ENCODE results near the gene RCC1. TPM values are rescaled to one million over a fixed set of nuclear protein-coding genes. Genes with fewer than 3 reads are reported as not detected.
"Not testable (repeated sequence)": the region's sequence is repeated elsewhere in the genome, so short reads cannot be mapped to it uniquely, and the experiment has no call there.

The RCC1 gene
- total RNA-seq, 2 donors from 2014 or later, result 10.1 to 23.4 TPM

- 92 to 100% methylated on average over 3 of the region's 3 CpGs for WGBS, 2 donors
- no peaks in the 10 kb centered on the region for H3K9me3 ChIP-seq
Observed at GRCh38 chr1:28466226-28466778, 39.5 kb upstream of the RCC1 start.

GRCh38 chr1:28470146-28470545 lies 35.7 kb upstream of the RCC1 start:
- Histone ChIP-seq H3K27me3 (no peaks in the 10 kb centered on the region), H3K4me1 (no peaks in the 10 kb centered on the region), H3K27ac (no peak overlapping the region), H3K4me3 (no peak overlapping the region), H3K9me3 (no peaks in the 10 kb centered on the region), H3K36me3 (replicated peaks in 1 of 2; ENCODE audit: insufficient read depth in 1 of 2, low read depth in 2 of 2) (peaks cover 8 to 13% of the 10 kb centered on the region in 2 donors)
- intact Hi-C loops (cut with DNase I), result no loop called here
- DNase-seq (no peak), ATAC-seq (no peak)
- TF ChIP-seq CTCF (IDR thresholded peaks at IDR 0.05), result no peak
- no peak for TF ChIP-seq POLR2A (IDR thresholded peaks at IDR 0.05)
- 50 to 96% methylated on average over 2 of the region's 2 CpGs for WGBS, 2 donors

More at GRCh38 chr1:28466226-28466778, 39.5 kb upstream of the RCC1 start:
- Histone ChIP-seq H3K36me3 (replicated peaks in 1 of 2; ENCODE audit: insufficient read depth in 1 of 2, low read depth in 2 of 2) (peaks cover 8 to 11% of the 10 kb centered on the region in 2 donors), H3K27ac (no peak overlapping the region), H3K27me3 (no peaks in the 10 kb centered on the region), H3K4me3 (no peak overlapping the region), H3K4me1 (no peaks in the 10 kb centered on the region)
- intact Hi-C loops (cut with DNase I), result no loop called here
- DNase-seq (no peak), ATAC-seq (no peak)
- TF ChIP-seq CTCF (IDR thresholded peaks at IDR 0.05), result no peak
- no peak for TF ChIP-seq POLR2A (IDR thresholded peaks at IDR 0.05)

- H3K4me3 ChIP-seq; DNase-seq; H3K4me1 ChIP-seq; H3K27ac ChIP-seq; intact Hi-C loops (cut with DNase I); H3K9me3 ChIP-seq; H3K27me3 ChIP-seq; ATAC-seq: not testable (repeated sequence)
- 94 to 96% methylated on average over 12 to 13 of the region's 13 CpGs for WGBS, 2 donors
- H3K36me3 ChIP-seq (replicated peaks in 1 of 2; ENCODE audit: insufficient read depth in 1 of 2, low read depth in 2 of 2), result peaks cover 0 to 16% of the 10 kb centered on the region in 2 donors
Observed at GRCh38 chr1:28479497-28479896, 26.3 kb upstream of the RCC1 start.

- H3K4me3 ChIP-seq, result no peak overlapping the region
- no peak overlapping the region for H3K27ac ChIP-seq
- intact Hi-C loops (cut with DNase I), result no loop called here
- DNase-seq, result no peak
- ATAC-seq, result no peak
- TF ChIP-seq CTCF (IDR thresholded peaks at IDR 0.05) (no peak), POLR2A (IDR thresholded peaks at IDR 0.05) (no peak)
- H3K9me3 ChIP-seq, result no peaks in the 10 kb centered on the region
- H3K27me3 ChIP-seq, result no peaks in the 10 kb centered on the region
- H3K4me1 ChIP-seq, result no peaks in the 10 kb centered on the region
- 87 to 88% methylated on average over 5 of the region's 5 CpGs for WGBS, 2 donors
- peaks cover 0 to 16% of the 10 kb centered on the region in 2 donors for H3K36me3 ChIP-seq (replicated peaks in 1 of 2; ENCODE audit: insufficient read depth in 1 of 2, low read depth in 2 of 2)
Observed at GRCh38 chr1:28480308-28480707, 25.5 kb upstream of the RCC1 start.

- no peak for TF ChIP-seq POLR2A (IDR thresholded peaks at IDR 0.05)
- no peak for TF ChIP-seq CTCF (IDR thresholded peaks at IDR 0.05)
- Histone ChIP-seq H3K9me3 (no peaks in the 10 kb centered on the region), H3K4me3 (no peak overlapping the region), H3K4me1 (no peaks in the 10 kb centered on the region), H3K36me3 (replicated peaks in 1 of 2; ENCODE audit: insufficient read depth in 1 of 2, low read depth in 2 of 2) (peaks cover 0 to 16% of the 10 kb centered on the region in 2 donors), H3K27me3 (no peaks in the 10 kb centered on the region), H3K27ac (no peak overlapping the region)
- WGBS, 2 donors, result 63 to 89% methylated on average over 3 of the region's 3 CpGs
- intact Hi-C loops (cut with DNase I), result no loop called here
- ATAC-seq, result no peak
- DNase-seq, result no peak
Observed at GRCh38 chr1:28482138-28482537, 23.7 kb upstream of the RCC1 start.
